Measurements from ENCODE around the gene TTK.

Gene TTK

GRCh38 chr6:80004173-80005072, at the start of gene TTK:
Gene TTK, plus strand, starts transcription at chr6:80004649. Its CDS starts 1,195 bp downstream, at chr6:80005844.
- DNase-seq (ENCODE audit: low spot score), result peak; percentile 93

- no peak for DNase-seq (ENCODE audit: low spot score)
Observed at GRCh38 chr6:79954849-79955248, 49.6 kb upstream of the TTK start.

GRCh38 chr6:79964607-79965081, 39.8 kb upstream of the TTK start:
- no peak for DNase-seq (ENCODE audit: low spot score)

GRCh38 chr6:79967178-79967577, 37.3 kb upstream of the TTK start:
- DNase-seq (ENCODE audit: low spot score), result no peak

GRCh38 chr6:79969784-79970183, 34.7 kb upstream of the TTK start:
- no peak for DNase-seq (ENCODE audit: low spot score)

GRCh38 chr6:79971193-79971592, 33.3 kb upstream of the TTK start:
- no peak for DNase-seq (ENCODE audit: low spot score)

- DNase-seq (ENCODE audit: low spot score), result no peak
Observed at GRCh38 chr6:79981652-79982051, 22.8 kb upstream of the TTK start.

- no peak for DNase-seq (ENCODE audit: low spot score)
Observed at GRCh38 chr6:79984261-79984660, 20.2 kb upstream of the TTK start.

GRCh38 chr6:79985128-79985527, 19.3 kb upstream of the TTK start:
- no peak for DNase-seq (ENCODE audit: low spot score)

- no peak for DNase-seq (ENCODE audit: low spot score)
Observed at GRCh38 chr6:79989641-79990040, 14.8 kb upstream of the TTK start.

GRCh38 chr6:79993012-79993910, 11.2 kb upstream of the TTK start:
- DNase-seq (ENCODE audit: low spot score), result no peak

GRCh38 chr6:79993911-79994309, 10.5 kb upstream of the TTK start:
- DNase-seq (ENCODE audit: low spot score), result no peak

- no peak for DNase-seq (ENCODE audit: low spot score)
Observed at GRCh38 chr6:79997728-79998127, 6.7 kb upstream of the TTK start.

GRCh38 chr6:80001337-80001736, 3.1 kb upstream of the TTK start:
- DNase-seq (ENCODE audit: low spot score), result no peak

GRCh38 chr6:80003826-80004172, 650 bp upstream of the TTK start:
- DNase-seq (ENCODE audit: low spot score), result no peak

- DNase-seq (ENCODE audit: low spot score), result no peak
Observed at GRCh38 chr6:80005406-80005805, 957 bp downstream of the TTK start.

GRCh38 chr6:80006541-80006940, 2.1 kb downstream of the TTK start:
- DNase-seq (ENCODE audit: low spot score), result no peak

GRCh38 chr6:80009531-80009930, 5.1 kb downstream of the TTK start:
- DNase-seq (ENCODE audit: low spot score), result no peak

GRCh38 chr6:80010288-80010687, 5.8 kb downstream of the TTK start:
- no peak for DNase-seq (ENCODE audit: low spot score)

- no peak for DNase-seq (ENCODE audit: low spot score)
Observed at GRCh38 chr6:80015839-80016435, 11.5 kb downstream of the TTK start.

GRCh38 chr6:80020381-80021120, 16.1 kb downstream of the TTK start:
- no peak for DNase-seq (ENCODE audit: low spot score)

- DNase-seq (ENCODE audit: low spot score), result no peak
Observed at GRCh38 chr6:80021131-80021530, 16.7 kb downstream of the TTK start.
